K562 (cell line): ENCODE data around the gene PTTG1IP.

Experiments used
- CBX1 ChIP-seq: sonication (generic); IDR thresholded peaks from 2 replicates; pipeline ENCODE4 v1.6.1; 2016; ENCODE audit warnings: antibody characterized with exemption, low read depth, mild to moderate bottlenecking
- CC2D1A ChIP-seq: fragments of 450-650 bp; IDR thresholded peaks from 2 replicates; pipeline ENCODE4 v1.6.1; 2017; ENCODE audit warnings: mild to moderate bottlenecking
- FOSL1 ChIP-seq: fragments of 200-800 bp; sonication (Bioruptor generic); conservative IDR thresholded peaks from 2 replicates; pipeline ENCODE4 v1.6.1; 2016; ENCODE audit warnings: missing genetic modification characterization, missing compliant biosample characterization
- HMGN3 ChIP-seq: IDR thresholded peaks from 2 replicates; pipeline ENCODE4 v1.6.1; 2011; ENCODE audit warnings: borderline replicate concordance, low read depth, mild to moderate bottlenecking, mixed read lengths, low read length; ENCODE audit not compliant: insufficient read length; ENCODE audit errors: extremely low read depth
- JUN ChIP-seq, 2 experiments: sonication (generic) in 1 of 2; formaldehyde crosslinking in 1 of 2; IDR thresholded peaks; 2 replicates each; pipeline versions ENCODE4 v1.6.1 to v1.8.0; 2012 to 2022; ENCODE audit warnings: borderline replicate concordance in 2 of 2, mild to moderate bottlenecking in 2 of 2, improper control_type of control experiment in 1 of 2, low read depth in 1 of 2, low read length in 1 of 2, missing genetic modification reagents in 1 of 2
- NFYB ChIP-seq: IDR thresholded peaks from 2 replicates; pipeline ENCODE4 v1.6.1; 2011; ENCODE audit warnings: mild to moderate bottlenecking, moderate library complexity; ENCODE audit not compliant: insufficient read length; ENCODE audit errors: extremely low read depth
- POLR2A ChIP-seq: fragments of 450-650 bp; conservative IDR thresholded peaks from 2 replicates; pipeline ENCODE4 v1.6.1; 2016
- TRIM28 ChIP-seq: fragments of 450-650 bp; IDR thresholded peaks from 2 replicates; pipeline ENCODE4 v1.6.1; 2017
- ZNF263 ChIP-seq: sonication (generic); formaldehyde crosslinking; IDR thresholded peaks from 2 replicates; pipeline ENCODE4 v1.8.0; 2022; ENCODE audit warnings: mild to moderate bottlenecking, missing genetic modification reagents, borderline replicate concordance
- ZNF764 ChIP-seq: fragments of 250-450 bp; sonication (Bioruptor Pico); IDR thresholded peaks from 2 replicates; pipeline ENCODE4 v1.4.0; 2020; ENCODE audit warnings: low read depth, mild to moderate bottlenecking, moderate library complexity
- TF ChIP-seq, protein P1 (sequence below): fragments of 150-350 bp; IDR thresholded peaks from 2 replicates; pipeline ENCODE4 v1.6.1; 2014; ENCODE audit warnings: low read depth, mild to moderate bottlenecking, low read length, borderline replicate concordance
- TF ChIP-seq, protein P2 (sequence below), 3 experiments: IDR thresholded peaks in 2 of 3; conservative IDR thresholded peaks in 1 of 3; 2 replicates each; pipeline ENCODE4 v1.5.1; 2011 to 2012; ENCODE audit warnings: low read length in 3 of 3, mild to moderate bottlenecking in 3 of 3, control low read depth in 2 of 3, improper control_type of control experiment in 1 of 3, inconsistent platforms in 1 of 3, low read depth in 1 of 3, mixed read lengths in 1 of 3, moderate library complexity in 1 of 3; ENCODE audit not compliant: insufficient read depth in 2 of 3
- TF ChIP-seq, protein P3 (sequence below): sonication (generic); formaldehyde crosslinking; IDR thresholded peaks from 2 replicates; pipeline ENCODE4 v1.8.1; 2022; ENCODE audit warnings: missing genetic modification reagents

DNA sequence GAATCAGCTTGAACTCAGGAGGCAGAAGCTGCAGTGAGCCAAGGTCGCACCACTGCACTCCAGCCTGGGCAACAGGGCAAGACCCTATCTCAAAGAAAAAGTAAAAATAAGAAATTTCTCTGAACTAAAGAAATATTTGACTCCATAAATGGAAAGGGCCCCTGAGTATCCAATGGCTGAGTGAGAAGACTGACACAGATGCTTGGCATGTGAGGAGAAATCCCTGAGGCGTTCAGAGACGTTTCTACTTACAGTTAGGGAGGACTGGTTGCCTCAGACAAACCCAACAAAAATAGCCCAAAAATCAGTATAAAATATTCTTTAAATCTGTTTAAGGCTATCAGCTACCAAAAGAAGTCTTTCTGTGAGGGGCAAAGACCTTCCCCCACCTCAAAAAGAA lies 52.6 kb downstream of the PTTG1IP start:
- no peak for TF ChIP-seq TRIM28
- TF ChIP-seq CC2D1A, result no peak
- no peak for TF ChIP-seq ZNF263 (CRISPR knock-in tag)
- TF ChIP-seq, protein P1, sequence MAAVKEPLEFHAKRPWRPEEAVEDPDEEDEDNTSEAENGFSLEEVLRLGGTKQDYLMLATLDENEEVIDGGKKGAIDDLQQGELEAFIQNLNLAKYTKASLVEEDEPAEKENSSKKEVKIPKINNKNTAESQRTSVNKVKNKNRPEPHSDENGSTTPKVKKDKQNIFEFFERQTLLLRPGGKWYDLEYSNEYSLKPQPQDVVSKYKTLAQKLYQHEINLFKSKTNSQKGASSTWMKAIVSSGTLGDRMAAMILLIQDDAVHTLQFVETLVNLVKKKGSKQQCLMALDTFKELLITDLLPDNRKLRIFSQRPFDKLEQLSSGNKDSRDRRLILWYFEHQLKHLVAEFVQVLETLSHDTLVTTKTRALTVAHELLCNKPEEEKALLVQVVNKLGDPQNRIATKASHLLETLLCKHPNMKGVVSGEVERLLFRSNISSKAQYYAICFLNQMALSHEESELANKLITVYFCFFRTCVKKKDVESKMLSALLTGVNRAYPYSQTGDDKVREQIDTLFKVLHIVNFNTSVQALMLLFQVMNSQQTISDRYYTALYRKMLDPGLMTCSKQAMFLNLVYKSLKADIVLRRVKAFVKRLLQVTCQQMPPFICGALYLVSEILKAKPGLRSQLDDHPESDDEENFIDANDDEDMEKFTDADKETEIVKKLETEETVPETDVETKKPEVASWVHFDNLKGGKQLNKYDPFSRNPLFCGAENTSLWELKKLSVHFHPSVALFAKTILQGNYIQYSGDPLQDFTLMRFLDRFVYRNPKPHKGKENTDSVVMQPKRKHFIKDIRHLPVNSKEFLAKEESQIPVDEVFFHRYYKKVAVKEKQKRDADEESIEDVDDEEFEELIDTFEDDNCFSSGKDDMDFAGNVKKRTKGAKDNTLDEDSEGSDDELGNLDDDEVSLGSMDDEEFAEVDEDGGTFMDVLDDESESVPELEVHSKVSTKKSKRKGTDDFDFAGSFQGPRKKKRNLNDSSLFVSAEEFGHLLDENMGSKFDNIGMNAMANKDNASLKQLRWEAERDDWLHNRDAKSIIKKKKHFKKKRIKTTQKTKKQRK, result no peak
- no peak for TF ChIP-seq FOSL1 (tag)
- TF ChIP-seq ZNF764, result no peak
- TF ChIP-seq HMGN3, result no peak
- TF ChIP-seq, protein P2, sequence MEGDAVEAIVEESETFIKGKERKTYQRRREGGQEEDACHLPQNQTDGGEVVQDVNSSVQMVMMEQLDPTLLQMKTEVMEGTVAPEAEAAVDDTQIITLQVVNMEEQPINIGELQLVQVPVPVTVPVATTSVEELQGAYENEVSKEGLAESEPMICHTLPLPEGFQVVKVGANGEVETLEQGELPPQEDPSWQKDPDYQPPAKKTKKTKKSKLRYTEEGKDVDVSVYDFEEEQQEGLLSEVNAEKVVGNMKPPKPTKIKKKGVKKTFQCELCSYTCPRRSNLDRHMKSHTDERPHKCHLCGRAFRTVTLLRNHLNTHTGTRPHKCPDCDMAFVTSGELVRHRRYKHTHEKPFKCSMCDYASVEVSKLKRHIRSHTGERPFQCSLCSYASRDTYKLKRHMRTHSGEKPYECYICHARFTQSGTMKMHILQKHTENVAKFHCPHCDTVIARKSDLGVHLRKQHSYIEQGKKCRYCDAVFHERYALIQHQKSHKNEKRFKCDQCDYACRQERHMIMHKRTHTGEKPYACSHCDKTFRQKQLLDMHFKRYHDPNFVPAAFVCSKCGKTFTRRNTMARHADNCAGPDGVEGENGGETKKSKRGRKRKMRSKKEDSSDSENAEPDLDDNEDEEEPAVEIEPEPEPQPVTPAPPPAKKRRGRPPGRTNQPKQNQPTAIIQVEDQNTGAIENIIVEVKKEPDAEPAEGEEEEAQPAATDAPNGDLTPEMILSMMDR (IDR thresholded peaks at IDR 0.05 in 2 of 3, conservative IDR thresholded peaks at IDR 0.05 in 1 of 3; ENCODE audit: insufficient read depth in 2 of 3, low read depth in 1 of 3, low read length in 3 of 3), result no peak
- TF ChIP-seq POLR2A, result no peak
- no peak for TF ChIP-seq CBX1
- TF ChIP-seq NFYB, result no peak
- TF ChIP-seq, protein P3, sequence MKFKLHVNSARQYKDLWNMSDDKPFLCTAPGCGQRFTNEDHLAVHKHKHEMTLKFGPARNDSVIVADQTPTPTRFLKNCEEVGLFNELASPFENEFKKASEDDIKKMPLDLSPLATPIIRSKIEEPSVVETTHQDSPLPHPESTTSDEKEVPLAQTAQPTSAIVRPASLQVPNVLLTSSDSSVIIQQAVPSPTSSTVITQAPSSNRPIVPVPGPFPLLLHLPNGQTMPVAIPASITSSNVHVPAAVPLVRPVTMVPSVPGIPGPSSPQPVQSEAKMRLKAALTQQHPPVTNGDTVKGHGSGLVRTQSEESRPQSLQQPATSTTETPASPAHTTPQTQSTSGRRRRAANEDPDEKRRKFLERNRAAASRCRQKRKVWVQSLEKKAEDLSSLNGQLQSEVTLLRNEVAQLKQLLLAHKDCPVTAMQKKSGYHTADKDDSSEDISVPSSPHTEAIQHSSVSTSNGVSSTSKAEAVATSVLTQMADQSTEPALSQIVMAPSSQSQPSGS (CRISPR knock-in tag), result no peak
- TF ChIP-seq JUN (IDR thresholded peaks at IDR 0.05; ENCODE audit: borderline replicate concordance, low read depth, low read length), result no peak
- TF ChIP-seq JUN (CRISPR knock-in tag; IDR thresholded peaks at IDR 0.05; ENCODE audit: borderline replicate concordance), result no peak
